HepG2 (cell line): ENCODE measurements around the gene KRT81. TPM values are rescaled to one million over a fixed set of nuclear protein-coding genes. Genes with fewer than 3 reads are reported as not detected.

ENCODE experiments used
- ATAC-seq: fragments of 200-7000 bp; cut with Tn5 transposase; 3 replicates; pipeline ENCODE4 v1.9.1; 2020; ENCODE audit warnings: mild to moderate bottlenecking, moderate library complexity
- BruUV-seq: library from RNA; stranded (reverse); fragments of 400-500 nt; replicated peaks from 2 replicates; lab custom pipeline; 2021; lab: Mats Ljungman, UMichigan
- CTCF ChIA-PET: fragments of 300-600 bp; formaldehyde crosslinking; extraction: SDS; loops from one replicate; lab custom pipeline; 2021; ENCODE audit warnings: low total read pairs, inconsistent platforms, low intra/inter-chr PET ratio; lab: Yijun Ruan, JAX
- POLR2A ChIA-PET: fragments of 350-600 bp; sonication (Branson Sonifier 250); formaldehyde crosslinking; loops from one replicate; lab custom pipeline; 2020; ENCODE audit warnings: antibody characterized with exemption, inconsistent platforms; lab: Yijun Ruan, JAX
- DNase-seq: peaks from one replicate; pipeline ENCODE4 v3.0.0-alpha.2; 2015; ENCODE audit warnings: low spot score
- FAIRE-seq: peaks from 3 replicates; lab custom pipeline; 2011; peaks lifted over from hg19 to GRCh38; lab: Jason Lieb, UNC
- H2AFZ ChIP-seq: one replicate; pipeline ENCODE4 v1.6.1; 2011; ENCODE audit warnings: low read length, inconsistent platforms
- H3K27ac ChIP-seq: fragments of 300-600 bp; 3 replicates; pipeline ENCODE4 v1.8.0; 2011; ENCODE audit warnings: mixed run types, mild to moderate bottlenecking, mixed read lengths, low read length, inconsistent platforms; ENCODE audit not compliant: insufficient read depth; ENCODE audit errors: extremely low read length
- H3K27me3 ChIP-seq, 2 experiments: fragments of 200-600 bp in 1 of 2; 2 replicates in 1 of 2; 3 replicates in 1 of 2; pipeline versions ENCODE4 v1.6.0 to v1.8.0; 2011; ENCODE audit warnings: low read length in 2 of 2, mild to moderate bottlenecking in 2 of 2, moderate library complexity in 2 of 2, inconsistent platforms in 1 of 2; ENCODE audit not compliant: insufficient read depth in 2 of 2, control insufficient read depth in 1 of 2
- H3K36me3 ChIP-seq, 2 experiments: fragments of 200-600 bp in 1 of 2; replicated peaks in 1 of 2; 2 replicates in 1 of 2; 3 replicates in 1 of 2; pipeline versions ENCODE4 v1.5.1 to v1.8.0; 2011; ENCODE audit warnings: low read length in 2 of 2, inconsistent platforms in 1 of 2; ENCODE audit not compliant: insufficient read depth in 2 of 2, control insufficient read depth in 1 of 2
- H3K4me1 ChIP-seq: 2 replicates; pipeline ENCODE4 v1.5.1; 2012; ENCODE audit warnings: low read length, inconsistent platforms; ENCODE audit not compliant: insufficient read depth
- H3K4me2 ChIP-seq: 2 replicates; pipeline ENCODE4 v1.6.0; 2011; ENCODE audit warnings: low read depth, low read length, inconsistent platforms
- H3K4me3 ChIP-seq, 3 experiments: fragments of 200-600 bp in 1 of 3; sonication (generic), shearing (Covaris generic) in 1 of 3; replicated peaks in 1 of 3; 2 replicates each; pipeline ENCODE4 v1.5.1; 2011 to 2016; ENCODE audit warnings: low read length in 3 of 3, inconsistent platforms in 2 of 3, low read depth in 2 of 3, mild to moderate bottlenecking in 2 of 3, control low read depth in 1 of 3, mixed read lengths in 1 of 3; ENCODE audit not compliant: insufficient read depth in 1 of 3
- H3K79me2 ChIP-seq: one replicate; pipeline ENCODE4 v1.6.1; 2011; ENCODE audit warnings: low read length, inconsistent platforms; ENCODE audit not compliant: insufficient read depth
- H3K9ac ChIP-seq: 2 replicates; pipeline ENCODE4 v1.6.0; 2011; ENCODE audit warnings: mild to moderate bottlenecking, low read depth, low read length, inconsistent platforms; ENCODE audit not compliant: insufficient read depth
- H3K9me3 ChIP-seq: 2 replicates; pipeline ENCODE4 v1.5.1; 2012; ENCODE audit warnings: mild to moderate bottlenecking, low read length
- H4K20me1 ChIP-seq: 2 replicates; pipeline ENCODE4 v1.6.0; 2011; ENCODE audit warnings: inconsistent platforms, mild to moderate bottlenecking, low read length, moderate library complexity; ENCODE audit not compliant: insufficient read depth
- CEBPG ChIP-seq: IDR thresholded peaks from 2 replicates; pipeline ENCODE4 v1.6.1; 2016
- KIAA2018 ChIP-seq: sonication (generic); formaldehyde crosslinking; IDR thresholded peaks from 2 replicates; pipeline ENCODE4 v1.5.0; 2020; ENCODE audit warnings: mild to moderate bottlenecking, missing genetic modification reagents, borderline replicate concordance
- MLLT10 ChIP-seq: sonication (generic); formaldehyde crosslinking; IDR thresholded peaks from 2 replicates; pipeline ENCODE4 v1.4.0; 2020; ENCODE audit warnings: missing genetic modification reagents
- PREB ChIP-seq: sonication (generic); formaldehyde crosslinking; IDR thresholded peaks from 2 replicates; pipeline ENCODE4 v1.4.0; 2020; ENCODE audit warnings: missing genetic modification reagents
- PRMT3 ChIP-seq: sonication (generic); formaldehyde crosslinking; IDR thresholded peaks from 2 replicates; pipeline ENCODE4 v1.8.1; 2022; ENCODE audit warnings: low read depth, mild to moderate bottlenecking, moderate library complexity, missing genetic modification reagents, borderline replicate concordance
- ZBTB37 ChIP-seq: sonication (generic); formaldehyde crosslinking; IDR thresholded peaks from 2 replicates; pipeline ENCODE4 v1.4.0; 2020; ENCODE audit warnings: mild to moderate bottlenecking, missing genetic modification reagents
- ZNF205 ChIP-seq: IDR thresholded peaks from 2 replicates; pipeline ENCODE4 v1.6.1; 2018; ENCODE audit warnings: missing biosample characterization, missing genetic modification reagents
- ZNF253 ChIP-seq: sonication (generic); formaldehyde crosslinking; IDR thresholded peaks from 2 replicates; pipeline ENCODE4 v1.8.0; 2022; ENCODE audit warnings: mild to moderate bottlenecking, missing genetic modification reagents, borderline replicate concordance
- ZNF430 ChIP-seq: sonication (generic); formaldehyde crosslinking; IDR thresholded peaks from 2 replicates; pipeline ENCODE4 v1.9.0; 2021; ENCODE audit warnings: mild to moderate bottlenecking, missing genetic modification reagents
- WGBS: methylation state at CpG from one replicate; pipeline ENCODE4 v1.1.6; 2017; ENCODE audit warnings: low lambda C conversion rate; 5-methylcytosine and 5-hydroxymethylcytosine counted together
- in situ Hi-C: cut with HindIII; loops from 2 replicates; pipeline ENCODE4 v1.10.0; 2017; ENCODE audit warnings: low pct_unique_long_range_greater_than_20kb; ENCODE audit not compliant: extremely low pct_ligation_motif_present
- intact Hi-C: fragments of 100-400 bp; cut with micrococcal nuclease; formaldehyde crosslinking; loops from one replicate; pipeline ENCODE4 v1.10.0; 2022; ENCODE audit not compliant: unreplicated experiment
- polyA plus RNA-seq, 8 experiments: library from polyadenylated mRNA; depleted of rRNA in 3 of 8; stranded (reverse) in 7 of 8; unstranded in 1 of 8; fragments of >200 nt; fragmentation: Illumina TruSeq in 4 of 8; extraction: Trizol in 4 of 8; gene quantifications; 2 replicates each; pipeline versions ENCODE4 v1.2.1 to v1.2.3, GENCODE V29; 2011 to 2016; ENCODE audit warnings: low read depth in 4 of 8, missing spikeins in 1 of 8, mixed read lengths in 1 of 8; ENCODE audit not compliant: insufficient read depth in 1 of 8
- total RNA-seq, 5 experiments: library from RNA; depleted of rRNA; stranded (reverse); fragments of >200 nt; fragmentation: Illumina TruSeq; extraction: Trizol; gene quantifications; 2 replicates each; pipeline ENCODE4 v1.2.3, GENCODE V29; 2016; ENCODE audit warnings: low read depth in 1 of 5
- TF ChIP-seq, protein P1 (sequence below): sonication (generic); formaldehyde crosslinking; IDR thresholded peaks from 2 replicates; pipeline ENCODE4 v1.5.0; 2020; ENCODE audit warnings: missing genetic modification reagents
- TF ChIP-seq, protein P2 (sequence below): sonication (generic); formaldehyde crosslinking; IDR thresholded peaks from 2 replicates; pipeline ENCODE4 v1.4.0; 2020; ENCODE audit warnings: missing genetic modification reagents

The KRT81 gene
- total and polyA plus RNA-seq, 2 of the 13 experiments (the other 11 are each of a cell fraction or from before 2014, with no cell fraction given), result not detected

GRCh38 chr12:52316290-52316689 is 25.0 kb upstream of the KRT81 start:
- no peak overlapping the region for H3K4me2 ChIP-seq
- H3K4me1 ChIP-seq, result peaks cover 10% of the 10 kb centered on the region
- H4K20me1 ChIP-seq, result no peaks in the 10 kb centered on the region
- H3K4me3 ChIP-seq, result no peak overlapping the region
- in situ Hi-C loops (no loop called here), intact Hi-C loops (no loop called here)
- H2AFZ ChIP-seq, result no peak overlapping the region
- H3K9me3 ChIP-seq, result no peaks in the 10 kb centered on the region
- ChIA-PET POLR2A (no interaction called here), CTCF (no interaction called here)
- DNase-seq, result no peak
- H3K27ac ChIP-seq, result no peak overlapping the region
- no peaks in the 10 kb centered on the region for H3K79me2 ChIP-seq
- BruUV-seq, result no TSS peak
- H3K36me3 ChIP-seq, result no peaks in the 10 kb centered on the region
- peaks cover 10 to 49% of the 10 kb centered on the region in 2 experiments; a peak in 4 of 5 replicates for H3K27me3 ChIP-seq
- no peak for ATAC-seq
- no peak for FAIRE-seq
- no peak overlapping the region for H3K9ac ChIP-seq
- 46% methylated on average over 8 of the region's 9 CpGs for WGBS
- TF ChIP-seq ZNF430 (CRISPR knock-in tag), result no peak
- TF ChIP-seq, protein P1, sequence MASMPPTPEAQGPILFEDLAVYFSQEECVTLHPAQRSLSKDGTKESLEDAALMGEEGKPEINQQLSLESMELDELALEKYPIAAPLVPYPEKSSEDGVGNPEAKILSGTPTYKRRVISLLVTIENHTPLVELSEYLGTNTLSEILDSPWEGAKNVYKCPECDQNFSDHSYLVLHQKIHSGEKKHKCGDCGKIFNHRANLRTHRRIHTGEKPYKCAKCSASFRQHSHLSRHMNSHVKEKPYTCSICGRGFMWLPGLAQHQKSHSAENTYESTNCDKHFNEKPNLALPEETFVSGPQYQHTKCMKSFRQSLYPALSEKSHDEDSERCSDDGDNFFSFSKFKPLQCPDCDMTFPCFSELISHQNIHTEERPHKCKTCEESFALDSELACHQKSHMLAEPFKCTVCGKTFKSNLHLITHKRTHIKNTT, result no peak
- TF ChIP-seq, protein P2, sequence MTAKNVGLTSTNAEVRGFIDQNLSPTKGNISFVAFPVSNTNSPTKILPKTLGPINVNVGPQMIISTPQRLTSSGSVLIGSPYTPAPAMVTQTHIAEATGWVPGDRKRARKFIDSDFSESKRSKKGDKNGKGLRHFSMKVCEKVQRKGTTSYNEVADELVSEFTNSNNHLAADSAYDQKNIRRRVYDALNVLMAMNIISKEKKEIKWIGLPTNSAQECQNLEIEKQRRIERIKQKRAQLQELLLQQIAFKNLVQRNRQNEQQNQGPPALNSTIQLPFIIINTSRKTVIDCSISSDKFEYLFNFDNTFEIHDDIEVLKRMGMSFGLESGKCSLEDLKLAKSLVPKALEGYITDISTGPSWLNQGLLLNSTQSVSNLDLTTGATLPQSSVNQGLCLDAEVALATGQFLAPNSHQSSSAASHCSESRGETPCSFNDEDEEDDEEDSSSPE (CRISPR knock-in tag), result no peak
- TF ChIP-seq KIAA2018 (CRISPR knock-in tag), result no peak
- no peak for TF ChIP-seq PRMT3 (CRISPR knock-in tag)
- TF ChIP-seq ZNF253 (CRISPR knock-in tag), result no peak
- no peak for TF ChIP-seq MLLT10
- TF ChIP-seq ZNF205, result no peak
- no peak for TF ChIP-seq PREB
- no peak for TF ChIP-seq CEBPG (CRISPR knock-in tag)
- TF ChIP-seq ZBTB37 (CRISPR knock-in tag), result no peak
